ENCODE measurements around the gene PHYH.

Gene PHYH

DNA sequence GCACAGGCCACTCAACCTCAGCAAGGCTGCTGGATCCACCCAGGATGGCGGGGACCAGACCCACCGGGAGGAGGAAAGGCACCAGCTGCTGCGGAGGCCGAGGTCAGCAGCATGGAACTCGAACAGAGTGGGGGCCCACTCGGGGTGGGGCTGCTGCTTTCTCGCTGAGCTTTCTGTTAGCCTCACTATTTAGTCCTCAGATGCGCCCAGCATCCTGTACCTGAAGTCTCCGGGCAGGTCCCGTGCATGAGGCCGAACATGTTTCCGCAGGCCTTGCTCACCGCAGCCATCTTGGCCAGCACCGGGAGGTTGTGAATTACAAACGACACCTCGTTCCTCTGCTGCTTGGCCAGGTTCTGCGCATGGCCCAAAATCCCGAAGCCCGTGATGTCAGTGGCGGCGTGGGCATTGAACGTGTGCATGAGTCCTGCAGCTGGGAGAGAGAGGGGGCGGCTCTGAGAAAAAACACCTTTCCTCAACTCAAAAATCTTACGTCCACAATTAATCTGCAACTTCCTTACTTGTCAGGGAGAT is 22.8 kb upstream of the PHYH start:
- TF ChIP-seq, protein P1, sequence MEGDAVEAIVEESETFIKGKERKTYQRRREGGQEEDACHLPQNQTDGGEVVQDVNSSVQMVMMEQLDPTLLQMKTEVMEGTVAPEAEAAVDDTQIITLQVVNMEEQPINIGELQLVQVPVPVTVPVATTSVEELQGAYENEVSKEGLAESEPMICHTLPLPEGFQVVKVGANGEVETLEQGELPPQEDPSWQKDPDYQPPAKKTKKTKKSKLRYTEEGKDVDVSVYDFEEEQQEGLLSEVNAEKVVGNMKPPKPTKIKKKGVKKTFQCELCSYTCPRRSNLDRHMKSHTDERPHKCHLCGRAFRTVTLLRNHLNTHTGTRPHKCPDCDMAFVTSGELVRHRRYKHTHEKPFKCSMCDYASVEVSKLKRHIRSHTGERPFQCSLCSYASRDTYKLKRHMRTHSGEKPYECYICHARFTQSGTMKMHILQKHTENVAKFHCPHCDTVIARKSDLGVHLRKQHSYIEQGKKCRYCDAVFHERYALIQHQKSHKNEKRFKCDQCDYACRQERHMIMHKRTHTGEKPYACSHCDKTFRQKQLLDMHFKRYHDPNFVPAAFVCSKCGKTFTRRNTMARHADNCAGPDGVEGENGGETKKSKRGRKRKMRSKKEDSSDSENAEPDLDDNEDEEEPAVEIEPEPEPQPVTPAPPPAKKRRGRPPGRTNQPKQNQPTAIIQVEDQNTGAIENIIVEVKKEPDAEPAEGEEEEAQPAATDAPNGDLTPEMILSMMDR (conservative IDR thresholded peaks at IDR 0.05; ENCODE audit: control insufficient read depth, insufficient read depth, low read depth, low read length): no peak
- DNase-seq (ENCODE audit: low read depth): no peak
- no peak overlapping the region for H3K4me3 ChIP-seq (ENCODE audit: control insufficient read depth, low read depth, low read length)

DNA sequence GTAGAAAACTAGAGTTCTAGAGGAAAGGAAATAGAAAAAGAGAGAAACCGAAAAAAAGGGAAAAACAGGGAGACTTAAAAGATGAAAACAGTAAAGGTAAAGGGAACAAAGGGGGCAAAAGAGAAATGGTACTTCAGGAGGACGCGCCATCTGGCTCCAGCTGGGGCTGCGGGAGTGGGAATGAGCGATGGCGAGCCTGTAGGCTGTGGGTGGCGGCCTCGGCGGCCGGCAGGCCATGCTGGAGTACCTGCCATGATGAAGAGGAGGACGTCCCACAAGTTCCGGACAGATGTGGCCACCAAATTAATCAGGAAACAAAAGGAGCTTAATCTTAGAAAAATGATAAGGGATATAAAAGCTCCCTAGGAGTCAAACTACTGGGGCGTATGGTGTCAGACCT is 21.7 kb upstream of the PHYH start:
- TF ChIP-seq, protein P1 (conservative IDR thresholded peaks at IDR 0.05; ENCODE audit: control insufficient read depth, insufficient read depth, low read depth, low read length): no peak
- no peak overlapping the region for H3K4me3 ChIP-seq (ENCODE audit: control insufficient read depth, low read depth, low read length)
- DNase-seq (ENCODE audit: low read depth): no peak

DNA sequence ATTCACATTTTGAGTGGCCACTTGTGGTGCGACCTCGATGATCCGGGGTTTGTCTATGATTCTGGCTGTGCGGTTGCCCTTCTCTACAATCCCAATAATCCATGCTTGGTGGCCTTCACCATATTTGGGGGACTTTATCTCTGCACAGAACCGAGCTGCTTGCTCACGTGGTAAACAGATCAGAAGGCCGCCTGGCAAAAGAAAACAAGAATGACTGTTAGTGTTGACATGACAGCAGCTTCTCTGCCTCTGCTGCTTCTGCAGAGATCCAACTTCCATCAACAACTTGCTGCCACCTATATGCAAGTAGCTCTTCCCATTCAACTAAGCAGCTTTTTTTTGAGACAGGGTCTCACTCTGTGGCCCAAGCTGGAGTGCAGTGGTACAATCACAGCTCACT is 19.3 kb upstream of the PHYH start:
- TF ChIP-seq, protein P1 (conservative IDR thresholded peaks at IDR 0.05; ENCODE audit: control insufficient read depth, insufficient read depth, low read depth, low read length): no peak
- H3K4me3 ChIP-seq (ENCODE audit: control insufficient read depth, low read depth, low read length): no peak overlapping the region
- no peak for DNase-seq (ENCODE audit: low read depth)

DNA sequence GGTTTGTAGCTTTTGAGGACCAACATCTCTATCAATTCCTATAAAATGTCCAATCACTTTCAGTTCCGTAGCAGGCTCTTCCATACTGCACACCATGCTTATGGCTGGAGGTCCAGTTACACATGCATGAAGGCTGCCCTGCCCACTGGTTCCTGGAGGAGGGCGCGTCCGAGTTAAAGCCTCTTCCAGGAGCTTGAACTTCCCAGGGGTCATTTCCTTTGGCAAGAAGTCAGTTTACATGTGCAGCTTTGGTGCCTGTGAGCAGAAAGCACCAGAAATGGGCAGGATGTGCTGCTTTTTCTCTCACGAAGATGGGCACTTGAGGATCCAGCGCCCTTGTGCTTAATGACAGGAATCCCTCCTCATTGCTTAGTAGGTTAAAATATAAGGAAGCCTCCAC is 17.6 kb upstream of the PHYH start:
- no peak overlapping the region for H3K4me3 ChIP-seq (ENCODE audit: control insufficient read depth, low read depth, low read length)
- TF ChIP-seq, protein P1 (conservative IDR thresholded peaks at IDR 0.05; ENCODE audit: control insufficient read depth, insufficient read depth, low read depth, low read length): no peak
- DNase-seq (ENCODE audit: low read depth): no peak

DNA sequence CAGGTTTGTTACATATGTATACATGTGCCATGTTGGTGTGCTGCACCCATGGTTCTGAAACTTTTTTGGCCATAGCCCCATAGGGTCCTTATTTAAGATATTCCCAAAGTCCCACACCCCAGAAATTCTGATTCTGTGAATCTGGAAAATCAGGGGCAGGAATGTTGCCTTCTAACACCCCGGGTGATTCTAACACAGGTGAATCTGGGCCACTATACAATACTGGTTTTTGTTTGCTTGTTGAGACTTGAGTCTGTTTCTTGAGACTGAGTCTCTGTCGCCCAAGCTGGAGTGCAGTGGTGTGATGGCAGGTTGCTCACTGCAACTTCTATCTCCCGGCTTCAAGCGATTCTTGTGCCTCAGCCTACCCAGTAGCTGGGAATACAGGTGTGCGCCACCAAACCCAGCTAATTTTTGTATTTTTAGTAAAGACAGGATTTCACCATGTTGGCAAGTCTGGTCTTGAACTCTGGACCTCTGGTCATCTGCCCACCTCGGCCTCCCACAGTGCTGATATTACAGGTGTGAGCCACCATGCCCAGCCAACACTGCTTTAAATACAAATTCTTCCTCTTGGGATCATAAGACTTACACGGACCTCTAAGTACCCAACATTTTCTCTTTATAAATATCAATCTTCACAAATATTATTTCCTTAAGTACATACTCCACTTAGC is 16.9 kb upstream of the PHYH start:
- TF ChIP-seq, protein P1 (conservative IDR thresholded peaks at IDR 0.05; ENCODE audit: control insufficient read depth, insufficient read depth, low read depth, low read length): no peak
- no peak for DNase-seq (ENCODE audit: low read depth)

DNA sequence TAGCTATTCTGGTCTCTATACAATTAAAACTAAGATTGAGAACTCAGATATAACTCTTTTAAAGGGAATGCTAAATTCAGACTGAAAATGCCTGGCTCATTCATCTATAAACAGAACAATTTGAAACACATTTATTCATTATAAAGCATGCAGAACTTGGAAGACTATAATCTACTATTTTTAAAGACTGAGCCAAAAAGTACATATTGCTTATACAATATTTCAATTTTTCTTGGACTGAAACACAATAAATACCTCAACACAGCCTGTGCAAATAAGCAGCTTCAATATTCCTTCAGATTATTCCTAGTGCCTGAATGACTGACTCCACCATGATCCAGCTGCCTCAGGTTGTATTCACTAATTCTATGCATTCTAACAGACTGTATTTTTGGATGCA is 15.5 kb upstream of the PHYH start:
- H3K4me3 ChIP-seq (ENCODE audit: control insufficient read depth, low read depth, low read length): no peak overlapping the region
- DNase-seq (ENCODE audit: low read depth): no peak
- TF ChIP-seq, protein P1 (conservative IDR thresholded peaks at IDR 0.05; ENCODE audit: control insufficient read depth, insufficient read depth, low read depth, low read length): no peak

More for the DNA sequence above, 16.9 kb upstream of the PHYH start:
- no peak overlapping the region for H3K4me3 ChIP-seq (ENCODE audit: control insufficient read depth, low read depth, low read length)

Data from fibroblast of mammary gland (primary cell).